Measurements from ENCODE around the gene TSPAN16. TPM values are rescaled to one million over a fixed set of nuclear protein-coding genes. Genes with fewer than 3 reads are reported as not detected.

Gene TSPAN16
- total RNA-seq, 1 experiment from 2014 or later: not detected

- Histone ChIP-seq H3K4me1 (no peaks in the 10 kb centered on the region), H3K4me3 (ENCODE audit: low read depth, low read length) (no peak overlapping the region), H3K9me3 (no peaks in the 10 kb centered on the region), H3K27me3 (replicated peaks; ENCODE audit: control insufficient read depth, insufficient read depth, low read length) (no peaks in the 10 kb centered on the region), H3K36me3 (ENCODE audit: control insufficient read depth, insufficient read depth, low read length) (peaks cover 3% of the 10 kb centered on the region; the same call in 1 of the 2 replicates)
- no peak for DNase-seq
- no TSS peak for BruUV-seq (replicated peaks)
- H3K4me3 Mint-ChIP-seq (ENCODE audit: unreplicated experiment): no peak overlapping the region
- no peaks in the 10 kb centered on the region for H3K27me3 Mint-ChIP-seq (ENCODE audit: insufficient read depth, unreplicated experiment)
- ChIA-PET POLR2A (no interaction called here), CTCF (no interaction called here)
- peaks cover 54% of the 10 kb centered on the region for H3K36me3 Mint-ChIP-seq (ENCODE audit: insufficient read depth, unreplicated experiment)
- intact Hi-C loops (cut with micrococcal nuclease; ENCODE audit: unreplicated experiment): no loop called here
- TF ChIP-seq CTCF (IDR thresholded peaks at IDR 0.05; ENCODE audit: insufficient read depth in 1 of 2, low read depth in 1 of 2, low read length in 1 of 2, severe bottlenecking in 1 of 2, unreplicated experiment in 1 of 2): no peak
- H3K9me3 Mint-ChIP-seq (ENCODE audit: unreplicated experiment): no peaks in the 10 kb centered on the region
- H3K27ac Mint-ChIP-seq (ENCODE audit: unreplicated experiment): no peak overlapping the region
- H3K4me1 Mint-ChIP-seq (ENCODE audit: low read depth, unreplicated experiment): no peaks in the 10 kb centered on the region
Observed at GRCh38 chr19:11247934-11248333, 48.0 kb upstream of the TSPAN16 start.

- Histone ChIP-seq H3K9me3 (no peaks in the 10 kb centered on the region), H3K4me3 (ENCODE audit: low read depth, low read length) (no peak overlapping the region), H3K4me1 (no peaks in the 10 kb centered on the region), H3K27me3 (replicated peaks; ENCODE audit: control insufficient read depth, insufficient read depth, low read length) (no peaks in the 10 kb centered on the region), H3K36me3 (ENCODE audit: control insufficient read depth, insufficient read depth, low read length) (peaks cover 3% of the 10 kb centered on the region; the same call in 1 of the 2 replicates)
- H3K4me1 Mint-ChIP-seq (ENCODE audit: low read depth, unreplicated experiment): no peaks in the 10 kb centered on the region
- ChIA-PET POLR2A (no interaction called here), CTCF (no interaction called here)
- no peak overlapping the region for H3K27ac Mint-ChIP-seq (ENCODE audit: unreplicated experiment)
- H3K36me3 Mint-ChIP-seq (ENCODE audit: insufficient read depth, unreplicated experiment): peaks cover 46% of the 10 kb centered on the region
- no peaks in the 10 kb centered on the region for H3K27me3 Mint-ChIP-seq (ENCODE audit: insufficient read depth, unreplicated experiment)
- intact Hi-C loops (cut with micrococcal nuclease; ENCODE audit: unreplicated experiment): no loop called here
- no TSS peak for BruUV-seq (replicated peaks)
- DNase-seq: no peak
- no peak overlapping the region for H3K4me3 Mint-ChIP-seq (ENCODE audit: unreplicated experiment)
- no peaks in the 10 kb centered on the region for H3K9me3 Mint-ChIP-seq (ENCODE audit: unreplicated experiment)
- TF ChIP-seq CTCF (IDR thresholded peaks at IDR 0.05; ENCODE audit: insufficient read depth in 1 of 2, low read depth in 1 of 2, low read length in 1 of 2, severe bottlenecking in 1 of 2, unreplicated experiment in 1 of 2): no peak
Observed at GRCh38 chr19:11248852-11249251, 47.1 kb upstream of the TSPAN16 start.

- Mint-ChIP-seq H3K4me3 (ENCODE audit: unreplicated experiment) (no peak overlapping the region), H3K36me3 (ENCODE audit: insufficient read depth, unreplicated experiment) (peaks cover 45% of the 10 kb centered on the region), H3K27ac (ENCODE audit: unreplicated experiment) (no peak overlapping the region), H3K4me1 (ENCODE audit: low read depth, unreplicated experiment) (no peaks in the 10 kb centered on the region), H3K9me3 (ENCODE audit: unreplicated experiment) (no peaks in the 10 kb centered on the region), H3K27me3 (ENCODE audit: insufficient read depth, unreplicated experiment) (no peaks in the 10 kb centered on the region)
- BruUV-seq (replicated peaks): no TSS peak
- intact Hi-C loops (cut with micrococcal nuclease; ENCODE audit: unreplicated experiment): no loop called here
- TF ChIP-seq CTCF (IDR thresholded peaks at IDR 0.05; ENCODE audit: insufficient read depth in 1 of 2, low read depth in 1 of 2, low read length in 1 of 2, severe bottlenecking in 1 of 2, unreplicated experiment in 1 of 2): no peak
- no peaks in the 10 kb centered on the region for H3K9me3 ChIP-seq
- CTCF ChIA-PET: no interaction called here
- H3K27me3 ChIP-seq (replicated peaks; ENCODE audit: control insufficient read depth, insufficient read depth, low read length): no peaks in the 10 kb centered on the region
- DNase-seq: no peak
- no peaks in the 10 kb centered on the region for H3K4me1 ChIP-seq
- POLR2A ChIA-PET: no interaction called here
- peaks cover 3% of the 10 kb centered on the region; the same call in 1 of the 2 replicates for H3K36me3 ChIP-seq (ENCODE audit: control insufficient read depth, insufficient read depth, low read length)
- H3K4me3 ChIP-seq (ENCODE audit: low read depth, low read length): no peak overlapping the region
Observed at GRCh38 chr19:11251217-11251616, 44.7 kb upstream of the TSPAN16 start.

All from Caco-2 (cell line).